ENCODE measurements around the gene AGFG2. TPM values are rescaled to one million over a fixed set of nuclear protein-coding genes. Genes with fewer than 3 reads are reported as not detected.

Gene AGFG2
- total RNA-seq, 1 experiment from 2014 or later, result 11.9 TPM

- ChIA-PET POLR2A (interaction anchor here (0.6 to 4.8 kb wide), 5 partner anchors 29 to 292 kb away, joined by 3 to 49 read pairs (median 6); partner anchors contain the start of genes AGFG2, MOSPD3 and SRRT), CTCF (interaction anchor here (0.6 to 1.6 kb wide), 3 partner anchors 24 to 114 kb away, joined by 3 to 6 read pairs (median 4); no protein-coding TSS in a partner anchor)
- Mint-ChIP-seq H3K27ac (ENCODE audit: low read depth, unreplicated experiment) (no peak overlapping the region), H3K4me3 (ENCODE audit: unreplicated experiment) (peak overlapping the region; percentile 92), H3K4me1 (ENCODE audit: insufficient read depth, unreplicated experiment) (peaks cover 13% of the 10 kb centered on the region), H3K9me3 (ENCODE audit: unreplicated experiment) (no peaks in the 10 kb centered on the region), H3K27me3 (ENCODE audit: insufficient read depth, unreplicated experiment) (no peaks in the 10 kb centered on the region), H3K36me3 (ENCODE audit: insufficient read depth, unreplicated experiment) (peaks cover 23% of the 10 kb centered on the region)
- intact Hi-C loops (cut with micrococcal nuclease), result no loop called here
- no peak for TF ChIP-seq CTCF (IDR thresholded peaks at IDR 0.05; ENCODE audit: unreplicated experiment)
- BruUV-seq (replicated peaks), result TSS peak; percentile 5
- no peak for DNase-seq (ENCODE audit: unreplicated experiment)
Observed at GRCh38 chr7:100583132-100584053, 44.4 kb downstream of the AGFG2 start.

- H3K36me3 Mint-ChIP-seq (ENCODE audit: insufficient read depth, unreplicated experiment), result peaks cover 17% of the 10 kb centered on the region
- H3K9me3 Mint-ChIP-seq (ENCODE audit: unreplicated experiment), result no peaks in the 10 kb centered on the region
- ChIA-PET CTCF (interaction anchor here (0.6 to 1.7 kb wide), 12 partner anchors 19 to 141 kb away, joined by 3 to 11 read pairs (median 4); no protein-coding TSS in a partner anchor), POLR2A (interaction anchor here (0.6 to 4.8 kb wide), 14 partner anchors 17 to 291 kb away, joined by 3 to 49 read pairs (median 6); partner anchors contain the start of genes AGFG2, GIGYF1, MEPCE and MOSPD3)
- BruUV-seq (replicated peaks), result no TSS peak
- no peak for TF ChIP-seq CTCF (IDR thresholded peaks at IDR 0.05; ENCODE audit: unreplicated experiment)
- H3K4me3 Mint-ChIP-seq (ENCODE audit: unreplicated experiment), result peak overlapping the region; percentile 92
- DNase-seq (ENCODE audit: unreplicated experiment), result no peak
- H3K27me3 Mint-ChIP-seq (ENCODE audit: insufficient read depth, unreplicated experiment), result no peaks in the 10 kb centered on the region
- peaks cover 13% of the 10 kb centered on the region for H3K4me1 Mint-ChIP-seq (ENCODE audit: insufficient read depth, unreplicated experiment)
- intact Hi-C loops (cut with micrococcal nuclease), result no loop called here
- no peak overlapping the region for H3K27ac Mint-ChIP-seq (ENCODE audit: low read depth, unreplicated experiment)
Observed at GRCh38 chr7:100584054-100584682, 45.2 kb downstream of the AGFG2 start.

- Mint-ChIP-seq H3K4me3 (ENCODE audit: unreplicated experiment) (peak overlapping the region; percentile 92), H3K27ac (ENCODE audit: low read depth, unreplicated experiment) (peak overlapping the region; percentile 90), H3K27me3 (ENCODE audit: insufficient read depth, unreplicated experiment) (no peaks in the 10 kb centered on the region), H3K36me3 (ENCODE audit: insufficient read depth, unreplicated experiment) (peaks cover 16% of the 10 kb centered on the region), H3K4me1 (ENCODE audit: insufficient read depth, unreplicated experiment) (peaks cover 13% of the 10 kb centered on the region), H3K9me3 (ENCODE audit: unreplicated experiment) (no peaks in the 10 kb centered on the region)
- intact Hi-C loops (cut with micrococcal nuclease), result no loop called here
- TSS peak; percentile 45 for BruUV-seq (replicated peaks)
- ChIA-PET CTCF (interaction anchor here (0.6 to 3.0 kb wide), 16 partner anchors 19 to 195 kb away, joined by 3 to 11 read pairs (median 4); no protein-coding TSS in a partner anchor), POLR2A (interaction anchor here (0.6 to 4.8 kb wide), 33 partner anchors 9 to 633 kb away, joined by 3 to 49 read pairs (median 5); partner anchors contain the start of genes AGFG2, EPHB4, GIGYF1 and GNB2)
- peak; percentile 30 for DNase-seq (ENCODE audit: unreplicated experiment)
- no peak for TF ChIP-seq CTCF (IDR thresholded peaks at IDR 0.05; ENCODE audit: unreplicated experiment)
Observed at GRCh38 chr7:100584683-100585510, 45.9 kb downstream of the AGFG2 start.

Measured in MCF 10A (cell line).